Activated CD4-positive, alpha-beta memory T cell treated with anti-CD3 and anti-CD28 coated beads for 36 hours (primary cell): ENCODE data around the gene ZSWIM5. TPM values are rescaled to one million over a fixed set of nuclear protein-coding genes. Genes with fewer than 3 reads are reported as not detected.
"Not testable (repeated sequence)": the region's sequence is repeated elsewhere in the genome, so short reads cannot be mapped to it uniquely, and the experiment has no call there.

ENCODE experiments used
- CTCF ChIA-PET: fragments of 350-600 bp; sonication (Branson Sonifier 250); formaldehyde crosslinking; loops from one replicate; lab custom pipeline; 2021; ENCODE audit warnings: antibody characterized with exemption, inconsistent platforms; lab: Charles Lee
- POLR2A ChIA-PET: fragments of 350-600 bp; sonication (Branson Sonifier 250); formaldehyde crosslinking; loops from one replicate; lab custom pipeline; 2021; ENCODE audit warnings: antibody characterized with exemption; lab: Charles Lee
- DNase-seq: peaks from one replicate; pipeline ENCODE4 v3.0.0-alpha.2; 2020
- H3K27ac Mint-ChIP-seq: one replicate; pipeline ENCODE4 v1.8.0; 2021; ENCODE audit warnings: mixed read lengths
- H3K27me3 Mint-ChIP-seq: one replicate; pipeline ENCODE4 v1.8.0; 2021; ENCODE audit warnings: mixed read lengths
- H3K36me3 Mint-ChIP-seq: one replicate; pipeline ENCODE4 v1.8.0; 2021; ENCODE audit warnings: mixed read lengths
- H3K4me1 Mint-ChIP-seq: one replicate; pipeline ENCODE4 v1.8.0; 2021; ENCODE audit warnings: low read depth, mixed read lengths
- H3K4me3 Mint-ChIP-seq: one replicate; pipeline ENCODE4 v1.8.0; 2021; ENCODE audit warnings: mild to moderate bottlenecking, mixed read lengths
- H3K9me3 Mint-ChIP-seq: one replicate; pipeline ENCODE4 v1.8.0; 2021; ENCODE audit warnings: mixed read lengths
- intact Hi-C: fragments of 100-400 bp; cut with micrococcal nuclease; formaldehyde crosslinking; loops from one replicate; pipeline ENCODE4 v1.15.1; 2023
- total RNA-seq, 2 experiments: library from RNA; stranded (reverse); gene quantifications; one replicate each; pipeline ENCODE4 v1.2.3, GENCODE V29; 2021

ZSWIM5 gene
- total RNA-seq, 2 experiments from 2014 or later, result 0.51 to 0.59 TPM

GRCh38 chr1:45101947-45102346 lies 104.5 kb downstream of the ZSWIM5 start:
- ChIA-PET CTCF (no interaction called here), POLR2A (no interaction called here)
- intact Hi-C loops, result no loop called here
- H3K4me3 Mint-ChIP-seq, result no peak overlapping the region
- no peaks in the 10 kb centered on the region for H3K27me3 Mint-ChIP-seq
- no peaks in the 10 kb centered on the region for H3K36me3 Mint-ChIP-seq
- no peak overlapping the region for H3K27ac Mint-ChIP-seq
- DNase-seq, result no peak
- no peaks in the 10 kb centered on the region for H3K4me1 Mint-ChIP-seq
- H3K9me3 Mint-ChIP-seq, result no peaks in the 10 kb centered on the region

GRCh38 chr1:45101528-45101927 lies 104.9 kb downstream of the ZSWIM5 start:
- CTCF ChIA-PET, H3K4me3 Mint-ChIP-seq, POLR2A ChIA-PET, H3K4me1 Mint-ChIP-seq, intact Hi-C loops, DNase-seq, H3K36me3 Mint-ChIP-seq, H3K9me3 Mint-ChIP-seq, H3K27ac Mint-ChIP-seq, H3K27me3 Mint-ChIP-seq: not testable (repeated sequence)

- no peaks in the 10 kb centered on the region for H3K9me3 Mint-ChIP-seq
- no peaks in the 10 kb centered on the region for H3K27me3 Mint-ChIP-seq
- no peak overlapping the region for H3K4me3 Mint-ChIP-seq
- DNase-seq, result no peak
- POLR2A ChIA-PET, result no interaction called here
- intact Hi-C loops, result no loop called here
- H3K27ac Mint-ChIP-seq, result no peak overlapping the region
- no peaks in the 10 kb centered on the region for H3K36me3 Mint-ChIP-seq
- no peaks in the 10 kb centered on the region for H3K4me1 Mint-ChIP-seq
- CTCF ChIA-PET, result no interaction called here
Observed at GRCh38 chr1:45097944-45098343, 108.5 kb downstream of the ZSWIM5 start.

- no peak for DNase-seq
- no peak overlapping the region for H3K4me3 Mint-ChIP-seq
- no peak overlapping the region for H3K27ac Mint-ChIP-seq
- no peaks in the 10 kb centered on the region for H3K36me3 Mint-ChIP-seq
- intact Hi-C loops, result no loop called here
- no peaks in the 10 kb centered on the region for H3K9me3 Mint-ChIP-seq
- no peaks in the 10 kb centered on the region for H3K4me1 Mint-ChIP-seq
- CTCF ChIA-PET, result no interaction called here
- H3K27me3 Mint-ChIP-seq, result no peaks in the 10 kb centered on the region
- POLR2A ChIA-PET, result no interaction called here
Observed at GRCh38 chr1:45097079-45097478, 109.3 kb downstream of the ZSWIM5 start.

- H3K27ac Mint-ChIP-seq, result no peak overlapping the region
- POLR2A ChIA-PET, result no interaction called here
- H3K4me3 Mint-ChIP-seq, result no peak overlapping the region
- H3K9me3 Mint-ChIP-seq, result no peaks in the 10 kb centered on the region
- intact Hi-C loops, result no loop called here
- no peaks in the 10 kb centered on the region for H3K4me1 Mint-ChIP-seq
- no peak for DNase-seq
- no peaks in the 10 kb centered on the region for H3K27me3 Mint-ChIP-seq
- no peaks in the 10 kb centered on the region for H3K36me3 Mint-ChIP-seq
- CTCF ChIA-PET, result no interaction called here
Observed at GRCh38 chr1:45095450-45095849, 111.0 kb downstream of the ZSWIM5 start.

GRCh38 chr1:45094371-45094770 lies 112.0 kb downstream of the ZSWIM5 start:
- H3K27me3 Mint-ChIP-seq, H3K9me3 Mint-ChIP-seq, intact Hi-C loops, H3K27ac Mint-ChIP-seq, CTCF ChIA-PET, POLR2A ChIA-PET, H3K36me3 Mint-ChIP-seq, H3K4me1 Mint-ChIP-seq, DNase-seq, H3K4me3 Mint-ChIP-seq: not testable (repeated sequence)

- no peak overlapping the region for H3K4me3 Mint-ChIP-seq
- no peaks in the 10 kb centered on the region for H3K4me1 Mint-ChIP-seq
- H3K9me3 Mint-ChIP-seq, result no peaks in the 10 kb centered on the region
- intact Hi-C loops, result no loop called here
- no peaks in the 10 kb centered on the region for H3K27me3 Mint-ChIP-seq
- H3K27ac Mint-ChIP-seq, result no peak overlapping the region
- no peaks in the 10 kb centered on the region for H3K36me3 Mint-ChIP-seq
- POLR2A ChIA-PET, result no interaction called here
- no peak for DNase-seq
- CTCF ChIA-PET, result interaction anchor here (0.5 kb wide), 1 partner anchor 1130 kb away, joined by 3 read pairs; no protein-coding TSS in a partner anchor
Observed at GRCh38 chr1:45093334-45093733, 113.1 kb downstream of the ZSWIM5 start.

GRCh38 chr1:45089711-45090110 lies 116.7 kb downstream of the ZSWIM5 start:
- POLR2A ChIA-PET, result no interaction called here

GRCh38 chr1:45084562-45084961 lies 121.8 kb downstream of the ZSWIM5 start:
- H3K36me3 Mint-ChIP-seq, result no peaks in the 10 kb centered on the region
- ChIA-PET POLR2A (no interaction called here), CTCF (no interaction called here)
- H3K27ac Mint-ChIP-seq, result no peak overlapping the region
- H3K9me3 Mint-ChIP-seq, result no peaks in the 10 kb centered on the region
- no peaks in the 10 kb centered on the region for H3K4me1 Mint-ChIP-seq
- no peaks in the 10 kb centered on the region for H3K27me3 Mint-ChIP-seq
- intact Hi-C loops, result no loop called here
- no peak overlapping the region for H3K4me3 Mint-ChIP-seq
- no peak for DNase-seq

More at GRCh38 chr1:45089711-45090110, 116.7 kb downstream of the ZSWIM5 start:
- no peak for DNase-seq
- H3K27ac Mint-ChIP-seq, result no peak overlapping the region
- H3K9me3 Mint-ChIP-seq, result no peaks in the 10 kb centered on the region
- intact Hi-C loops, result no loop called here
- H3K4me3 Mint-ChIP-seq, result no peak overlapping the region
- H3K36me3 Mint-ChIP-seq, result no peaks in the 10 kb centered on the region
- CTCF ChIA-PET, result no interaction called here
- H3K27me3 Mint-ChIP-seq, result no peaks in the 10 kb centered on the region
- no peaks in the 10 kb centered on the region for H3K4me1 Mint-ChIP-seq

GRCh38 chr1:45079533-45079932 lies 126.9 kb downstream of the ZSWIM5 start:
- Mint-ChIP-seq H3K36me3 (peaks cover 4% of the 10 kb centered on the region), H3K27ac (no peak overlapping the region), H3K9me3 (no peaks in the 10 kb centered on the region), H3K4me3 (no peak overlapping the region), H3K27me3 (no peaks in the 10 kb centered on the region), H3K4me1 (no peaks in the 10 kb centered on the region)
- intact Hi-C loops, result no loop called here
- no peak for DNase-seq
- CTCF ChIA-PET, result no interaction called here
- POLR2A ChIA-PET, result no interaction called here

- POLR2A ChIA-PET, H3K9me3 Mint-ChIP-seq, DNase-seq, H3K36me3 Mint-ChIP-seq, H3K27me3 Mint-ChIP-seq, CTCF ChIA-PET, H3K27ac Mint-ChIP-seq, intact Hi-C loops, H3K4me3 Mint-ChIP-seq, H3K4me1 Mint-ChIP-seq: not testable (repeated sequence)
Observed at GRCh38 chr1:45076959-45077358, 129.4 kb downstream of the ZSWIM5 start.

- no peaks in the 10 kb centered on the region for H3K4me1 Mint-ChIP-seq
- no peak for DNase-seq
- H3K4me3 Mint-ChIP-seq, result no peak overlapping the region
- POLR2A ChIA-PET, result no interaction called here
- CTCF ChIA-PET, result interaction anchor here (1.0 kb wide), 1 partner anchor 53 kb away, joined by 3 read pairs; no protein-coding TSS in a partner anchor
- intact Hi-C loops, result no loop called here
- peaks cover 9% of the 10 kb centered on the region for H3K9me3 Mint-ChIP-seq
- H3K27me3 Mint-ChIP-seq, result no peaks in the 10 kb centered on the region
- H3K36me3 Mint-ChIP-seq, result no peaks in the 10 kb centered on the region
- H3K27ac Mint-ChIP-seq, result no peak overlapping the region
Observed at GRCh38 chr1:45071567-45071966, 134.8 kb downstream of the ZSWIM5 start.

- intact Hi-C loops, result no loop called here
- CTCF ChIA-PET, result no interaction called here
- no peaks in the 10 kb centered on the region for H3K4me1 Mint-ChIP-seq
- no peak overlapping the region for H3K4me3 Mint-ChIP-seq
- DNase-seq, result no peak
- peaks cover 5% of the 10 kb centered on the region for H3K9me3 Mint-ChIP-seq
- H3K36me3 Mint-ChIP-seq, result no peaks in the 10 kb centered on the region
- POLR2A ChIA-PET, result no interaction called here
- H3K27me3 Mint-ChIP-seq, result no peaks in the 10 kb centered on the region
- no peak overlapping the region for H3K27ac Mint-ChIP-seq
Observed at GRCh38 chr1:45067806-45068205, 138.6 kb downstream of the ZSWIM5 start.
